Measurements from ENCODE around the gene CCND2.

The CCND2 gene

GRCh38 chr12:4252601-4253000 lies 21.0 kb upstream of the CCND2 start:
- TF ChIP-seq Cebpa-rat (IDR thresholded peaks at IDR 0.05) = no peak
- Histone ChIP-seq H3K9ac (no peak overlapping the region), H3K27ac (no peak overlapping the region), H4K20me1 (no peaks in the 10 kb centered on the region), H3K9me3 (no peaks in the 10 kb centered on the region), H3K4me2 (no peak overlapping the region), H3K36me3 (no peaks in the 10 kb centered on the region), H3K4me1 (peaks cover 12% of the 10 kb centered on the region), H3K27me3 (no peaks in the 10 kb centered on the region), H3K4me3 (no peak overlapping the region)

- H3K27me3 ChIP-seq = no peaks in the 10 kb centered on the region
- no peaks in the 10 kb centered on the region for H3K36me3 ChIP-seq
- H3K4me3 ChIP-seq = no peak overlapping the region
- H3K9ac ChIP-seq = no peak overlapping the region
- no peaks in the 10 kb centered on the region for H4K20me1 ChIP-seq
- no peaks in the 10 kb centered on the region for H3K9me3 ChIP-seq
- TF ChIP-seq Cebpa-rat (IDR thresholded peaks at IDR 0.05) = no peak
- peaks cover under 1% of the 10 kb centered on the region; the same call in 1 of the 2 replicates for H3K4me1 ChIP-seq
- no peak overlapping the region for H3K4me2 ChIP-seq
- no peak overlapping the region for H3K27ac ChIP-seq
These were observed 17.3 kb upstream of the CCND2 start for GRCh38 chr12:4256043-4256826.

GRCh38 chr12:4257442-4257841 lies 16.1 kb upstream of the CCND2 start:
- Histone ChIP-seq H3K27ac (no peak overlapping the region), H3K4me1 (no peaks in the 10 kb centered on the region), H3K4me3 (no peak overlapping the region), H3K9ac (no peak overlapping the region), H4K20me1 (no peaks in the 10 kb centered on the region), H3K9me3 (no peaks in the 10 kb centered on the region), H3K27me3 (no peaks in the 10 kb centered on the region), H3K4me2 (no peak overlapping the region), H3K36me3 (no peaks in the 10 kb centered on the region)
- no peak for TF ChIP-seq Cebpa-rat (IDR thresholded peaks at IDR 0.05)

- Histone ChIP-seq H3K9ac (no peak overlapping the region), H3K36me3 (no peaks in the 10 kb centered on the region), H3K27me3 (0 out of 2 replicates have a peak, but pooled peaks cover 6% of the 10 kb centered on the region), H3K4me3 (no peak overlapping the region), H3K4me2 (no peak overlapping the region), H3K9me3 (no peaks in the 10 kb centered on the region), H4K20me1 (no peaks in the 10 kb centered on the region), H3K27ac (no peak overlapping the region), H3K4me1 (no peaks in the 10 kb centered on the region)
- no peak for TF ChIP-seq Cebpa-rat (IDR thresholded peaks at IDR 0.05)
These were observed 14.5 kb upstream of the CCND2 start for GRCh38 chr12:4259099-4259498.

GRCh38 chr12:4261655-4262054 lies 11.9 kb upstream of the CCND2 start:
- Histone ChIP-seq H3K9ac (no peak overlapping the region), H3K4me1 (no peaks in the 10 kb centered on the region), H3K4me2 (no peak overlapping the region), H3K4me3 (no peak overlapping the region), H3K27ac (no peak overlapping the region), H3K27me3 (peaks cover 30% of the 10 kb centered on the region), H3K36me3 (no peaks in the 10 kb centered on the region), H3K9me3 (no peaks in the 10 kb centered on the region), H4K20me1 (no peaks in the 10 kb centered on the region)
- TF ChIP-seq Cebpa-rat (IDR thresholded peaks at IDR 0.05) = no peak

- Histone ChIP-seq H4K20me1 (peaks cover 24% of the 10 kb centered on the region), H3K27ac (no peak overlapping the region), H3K4me3 (no peak overlapping the region), H3K4me2 (no peak overlapping the region), H3K27me3 (peaks cover 67% of the 10 kb centered on the region), H3K36me3 (no peaks in the 10 kb centered on the region), H3K9ac (no peak overlapping the region), H3K4me1 (peaks cover 11% of the 10 kb centered on the region), H3K9me3 (no peaks in the 10 kb centered on the region)
- no peak for TF ChIP-seq Cebpa-rat (IDR thresholded peaks at IDR 0.05)
These were observed 8.3 kb upstream of the CCND2 start for GRCh38 chr12:4265280-4265679.

GRCh38 chr12:4266990-4267389 lies 6.6 kb upstream of the CCND2 start:
- Histone ChIP-seq H3K9ac (no peak overlapping the region), H3K27ac (no peak overlapping the region), H3K4me1 (peaks cover 21% of the 10 kb centered on the region), H3K27me3 (peaks cover 84% of the 10 kb centered on the region), H3K9me3 (no peaks in the 10 kb centered on the region), H3K36me3 (no peaks in the 10 kb centered on the region), H4K20me1 (peaks cover 38% of the 10 kb centered on the region), H3K4me2 (no peak overlapping the region), H3K4me3 (no peak overlapping the region)
- TF ChIP-seq Cebpa-rat (IDR thresholded peaks at IDR 0.05) = no peak

GRCh38 chr12:4267704-4268328 lies 5.7 kb upstream of the CCND2 start:
- Histone ChIP-seq H3K9ac (no peak overlapping the region), H4K20me1 (peaks cover 46% of the 10 kb centered on the region), H3K4me2 (no peak overlapping the region), H3K9me3 (no peaks in the 10 kb centered on the region), H3K4me1 (peaks cover 28% of the 10 kb centered on the region), H3K27me3 (peaks cover 92% of the 10 kb centered on the region), H3K27ac (no peak overlapping the region), H3K4me3 (no peak overlapping the region), H3K36me3 (no peaks in the 10 kb centered on the region)
- TF ChIP-seq Cebpa-rat (IDR thresholded peaks at IDR 0.05) = no peak

GRCh38 chr12:4268329-4269181 lies 5.0 kb upstream of the CCND2 start:
- TF ChIP-seq Cebpa-rat (IDR thresholded peaks at IDR 0.05) = no peak
- no peak overlapping the region for H3K9ac ChIP-seq
- peak overlapping the region; percentile 67 for H3K4me3 ChIP-seq
- H3K4me1 ChIP-seq = peaks cover 34% of the 10 kb centered on the region
- H3K4me2 ChIP-seq = peak overlapping the region; percentile 89
- H4K20me1 ChIP-seq = peaks cover 53% of the 10 kb centered on the region
- H3K9me3 ChIP-seq = no peaks in the 10 kb centered on the region
- peaks cover 98% of the 10 kb centered on the region for H3K27me3 ChIP-seq
- no peak overlapping the region for H3K27ac ChIP-seq
- no peaks in the 10 kb centered on the region for H3K36me3 ChIP-seq
